Activated gamma-delta T cell treated with Interleukin-2 at 50 U/mL for 16 hours (primary cell): Measurements from ENCODE around the gene ANKRD24.
"Not testable (repeated sequence)": the region's sequence is repeated elsewhere in the genome, so short reads cannot be mapped to it uniquely, and the experiment has no call there.

Source experiments
- DNase-seq: peaks from one replicate; pipeline ENCODE4 v3.0.0-alpha.2; 2020

Gene ANKRD24

DNA sequence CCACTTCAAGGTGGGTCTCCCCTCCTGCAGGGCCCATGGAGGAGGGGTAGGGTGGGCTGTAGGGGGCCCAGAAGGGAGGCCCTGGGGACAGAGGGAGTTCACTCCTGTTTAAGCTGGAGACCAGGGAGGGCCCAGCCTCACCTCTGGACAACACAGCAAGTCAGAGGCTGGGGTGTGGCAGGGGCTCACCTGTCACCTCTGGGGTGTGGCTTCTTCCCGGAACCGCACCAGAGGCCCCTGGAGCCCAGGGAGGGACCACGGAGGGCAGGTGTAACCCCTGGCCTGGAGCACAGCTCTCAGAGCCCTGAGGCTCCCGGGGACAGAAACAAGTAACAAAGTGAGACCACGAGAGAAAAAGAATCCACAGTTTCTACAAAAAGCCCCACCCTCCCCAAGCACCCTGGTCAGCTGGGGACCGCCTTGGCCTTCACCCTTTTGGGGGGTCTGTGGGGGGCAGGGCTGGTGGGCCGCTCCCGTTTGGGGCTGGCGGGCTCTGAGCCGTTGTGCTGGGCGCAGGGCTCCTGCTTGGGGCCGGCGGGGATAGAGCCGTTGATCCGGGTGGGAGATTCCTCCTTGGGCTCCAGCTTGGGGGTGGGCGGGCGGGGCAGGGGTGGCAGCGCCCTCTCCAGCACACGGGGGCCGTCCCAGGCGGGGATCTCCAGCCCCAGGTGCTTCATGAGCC lies 8.1 kb upstream of the ANKRD24 start:
- DNase-seq, result no peak

DNA sequence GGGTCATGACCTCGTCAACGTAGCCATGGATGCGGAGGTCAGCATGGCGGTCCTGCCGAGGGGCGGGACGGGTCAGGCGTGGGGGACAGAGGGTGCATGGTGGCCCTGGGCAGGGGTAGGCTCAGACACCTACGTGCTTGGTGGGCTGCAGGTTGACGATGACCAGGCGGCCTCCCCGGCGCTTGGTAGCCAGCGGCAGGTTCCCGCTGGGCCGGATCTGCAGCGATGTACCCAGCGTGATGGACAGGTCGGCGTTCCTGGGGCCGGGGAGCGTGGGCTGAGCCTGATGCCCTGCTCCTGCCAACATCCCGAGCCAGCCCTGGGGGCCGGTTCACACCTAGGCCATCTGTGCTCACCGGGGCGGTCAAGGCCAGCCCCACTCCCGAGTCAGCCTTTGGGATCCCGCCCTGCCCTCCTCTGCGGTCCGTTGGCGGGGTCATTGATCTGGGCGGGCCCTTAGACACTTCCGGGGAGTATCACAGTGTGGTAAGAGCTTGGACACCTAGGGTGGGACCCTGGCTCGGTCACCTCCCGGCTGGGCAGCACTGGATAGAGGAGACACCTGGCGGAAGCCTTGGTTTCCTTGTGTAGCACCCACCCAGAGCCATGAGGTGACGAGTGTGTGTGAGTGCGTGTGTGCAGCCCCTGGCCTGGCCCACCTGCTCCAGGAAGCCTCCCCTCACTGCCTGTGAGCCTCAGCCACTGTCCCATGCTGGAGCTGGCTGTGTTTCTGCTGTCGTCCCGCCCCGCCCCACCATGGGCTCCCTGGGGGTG lies 7.4 kb upstream of the ANKRD24 start:
- no peak for DNase-seq

DNA sequence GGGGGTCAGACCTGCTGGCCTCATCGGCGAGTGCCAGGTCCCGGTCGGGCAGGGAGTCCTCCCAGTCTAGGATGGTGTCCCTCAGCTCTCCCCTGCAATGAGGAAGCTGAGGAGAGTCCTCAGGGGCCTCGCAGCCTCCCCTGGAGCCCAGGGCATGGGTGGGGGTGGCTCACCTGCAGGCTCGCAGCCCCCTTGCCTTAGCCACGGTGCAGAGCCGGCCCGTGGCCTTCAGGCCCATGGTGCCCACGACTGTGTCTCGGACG lies 6.9 kb upstream of the ANKRD24 start:
- no peak for DNase-seq

DNA sequence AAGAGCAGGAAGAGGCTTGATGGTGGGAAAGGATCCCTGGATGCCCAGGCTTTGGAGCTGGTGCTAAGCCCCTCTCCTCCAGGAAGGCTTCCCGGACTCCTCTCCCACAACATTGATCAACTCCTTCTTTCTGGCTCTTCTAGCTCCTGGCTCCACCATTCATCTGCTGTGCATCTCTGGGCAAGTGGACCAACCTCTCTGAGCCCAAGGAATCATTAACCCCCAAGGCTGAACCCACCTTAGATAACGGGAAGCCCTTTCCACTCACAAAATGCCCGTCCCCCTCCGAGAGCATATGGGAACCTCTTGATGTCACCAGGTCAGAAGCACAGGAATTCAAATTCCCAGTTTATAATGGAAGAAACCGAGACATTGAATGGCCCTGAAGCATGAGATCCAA lies 5.3 kb upstream of the ANKRD24 start:
- DNase-seq, result no peak

DNA sequence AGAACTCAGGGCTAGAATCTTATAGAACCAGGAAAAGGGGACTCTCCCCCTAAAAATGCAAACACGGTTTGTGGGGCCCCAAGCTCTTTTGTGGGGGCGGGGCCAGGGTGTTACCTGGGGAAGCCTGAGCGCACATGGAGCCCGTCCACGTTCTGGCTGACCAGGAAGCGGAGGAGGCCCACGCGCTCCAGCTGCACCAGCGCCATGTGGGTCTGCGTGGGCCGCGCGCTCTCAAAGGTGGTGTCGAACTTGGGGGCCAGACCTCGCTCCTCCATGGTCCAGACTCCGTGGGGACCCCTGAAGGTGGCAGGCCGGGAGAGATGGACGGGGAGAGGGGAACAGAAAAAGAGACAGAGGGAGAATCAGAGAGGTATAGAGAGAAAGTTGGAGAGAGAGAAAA lies 3.5 kb upstream of the ANKRD24 start:
- DNase-seq, result no peak

DNA sequence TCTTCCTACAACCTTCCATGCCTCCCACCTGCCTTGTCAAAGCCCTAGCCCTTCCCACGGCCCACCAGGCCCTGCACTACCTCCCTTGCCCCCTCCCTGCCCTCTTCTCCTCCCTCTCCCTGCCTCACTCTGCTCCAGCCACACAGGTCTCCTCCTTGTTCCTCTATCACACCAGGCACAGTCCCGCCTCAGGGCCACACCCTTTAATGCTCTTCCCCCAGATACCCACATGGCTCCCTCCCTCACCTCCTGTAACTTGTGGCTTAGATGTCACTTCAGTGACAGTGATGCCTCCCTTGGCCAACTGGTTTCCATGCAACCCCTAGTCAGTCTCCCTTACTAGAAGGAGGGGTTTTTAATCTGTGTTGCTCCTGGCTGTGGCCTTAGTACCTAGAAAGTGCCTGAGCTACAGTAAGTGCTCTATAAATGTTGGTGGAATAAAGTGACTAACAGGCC lies 1.4 kb upstream of the ANKRD24 start:
- no peak for DNase-seq

DNA sequence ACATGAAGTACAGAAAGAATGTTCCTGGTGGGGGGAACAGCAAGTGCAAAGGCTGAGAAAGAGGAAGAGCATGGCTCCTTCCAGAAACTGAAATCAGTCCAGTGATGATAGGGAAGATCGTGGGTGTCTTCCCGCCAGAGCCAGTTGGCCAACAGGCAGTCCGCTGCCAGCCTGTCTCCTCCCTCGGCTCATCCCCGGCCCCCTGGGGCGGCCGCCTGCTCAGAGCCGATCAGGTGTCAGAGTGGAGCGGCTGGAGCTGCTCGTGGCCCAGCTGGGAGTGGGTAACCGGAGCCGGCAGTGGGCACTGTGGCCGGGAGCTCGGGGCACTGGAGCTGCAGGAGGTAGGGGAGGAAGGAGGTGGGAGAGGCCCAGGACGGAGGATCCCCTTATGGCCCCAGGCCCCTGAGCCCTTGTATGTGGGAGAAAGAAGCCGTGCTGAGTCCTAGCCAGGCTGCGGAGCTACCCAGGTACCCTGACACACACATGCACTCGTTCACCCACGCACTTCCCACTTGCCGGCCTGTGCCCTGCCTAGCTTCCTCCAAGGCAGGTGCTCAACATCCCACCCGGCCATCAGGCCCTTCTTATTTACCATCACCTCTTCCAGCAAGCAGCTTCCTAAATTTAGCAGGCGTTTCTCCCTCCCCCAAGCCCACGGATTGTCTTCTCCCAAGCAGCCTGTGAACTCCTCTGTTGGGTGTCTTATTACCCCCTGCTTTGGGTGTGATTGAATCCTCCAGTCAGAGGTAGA lies 1.7 kb downstream of the ANKRD24 start:
- no peak for DNase-seq

DNA sequence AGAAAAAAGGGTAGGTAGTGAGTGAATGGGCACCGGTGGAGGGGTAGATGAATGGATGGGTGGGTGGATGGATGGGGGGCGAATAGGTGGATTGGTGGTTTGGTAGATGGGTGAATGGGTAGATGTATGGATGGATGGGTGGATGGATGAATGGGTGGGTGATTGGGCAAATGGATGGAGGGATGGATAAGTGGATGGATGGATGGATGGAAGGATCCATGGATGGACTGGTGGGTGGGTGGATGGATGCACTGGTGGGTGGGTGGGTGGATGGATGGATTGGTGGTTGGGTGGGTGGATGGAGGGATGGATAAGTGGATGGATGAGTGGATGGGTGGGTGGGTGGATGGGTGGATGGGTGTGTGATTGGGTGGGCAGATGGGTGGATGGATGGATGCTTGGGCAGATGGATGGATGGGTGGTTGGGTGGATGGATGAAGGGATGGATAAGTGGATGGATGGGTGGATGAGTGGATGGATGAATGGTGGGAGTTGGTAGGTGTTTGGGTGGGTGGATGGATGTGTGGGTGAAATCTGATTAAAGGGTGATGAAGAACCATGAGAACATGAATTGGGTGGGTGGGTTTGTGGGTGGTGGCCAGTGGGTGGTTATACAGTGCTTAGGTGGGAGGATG lies 2.3 kb downstream of the ANKRD24 start:
- no peak for DNase-seq

DNA sequence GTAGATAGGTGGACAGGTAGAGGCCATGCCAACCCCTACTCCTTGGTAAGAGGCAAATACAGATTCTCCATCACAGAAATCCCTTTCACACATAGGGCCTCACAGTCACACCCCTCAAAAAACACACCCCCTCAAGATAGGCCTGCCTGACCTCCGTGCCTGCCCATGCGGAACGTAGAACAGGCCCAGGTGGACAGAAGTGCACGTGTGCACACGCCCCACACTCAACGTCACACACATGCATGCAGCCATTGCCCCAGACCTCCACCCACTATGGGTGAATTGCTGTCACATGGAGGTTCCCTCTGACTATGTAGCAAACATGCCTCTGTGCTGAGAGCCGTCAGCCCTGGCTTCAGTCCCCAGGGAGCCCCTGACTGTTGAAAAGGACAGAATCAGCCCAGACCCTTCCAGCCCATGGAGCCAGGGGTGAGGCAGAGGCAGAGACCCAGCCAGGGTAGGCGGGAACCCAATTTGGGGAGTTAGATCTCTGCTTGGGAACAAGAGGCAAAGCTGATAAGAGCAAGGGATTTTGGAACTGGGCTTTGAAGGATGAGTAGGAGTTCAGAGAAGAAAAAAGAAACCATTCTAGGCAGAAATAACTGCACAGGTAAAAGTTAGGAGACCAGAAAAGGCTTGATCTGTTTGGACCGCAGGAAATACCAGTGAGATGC lies 3.1 kb downstream of the ANKRD24 start:
- DNase-seq, result no peak

DNA sequence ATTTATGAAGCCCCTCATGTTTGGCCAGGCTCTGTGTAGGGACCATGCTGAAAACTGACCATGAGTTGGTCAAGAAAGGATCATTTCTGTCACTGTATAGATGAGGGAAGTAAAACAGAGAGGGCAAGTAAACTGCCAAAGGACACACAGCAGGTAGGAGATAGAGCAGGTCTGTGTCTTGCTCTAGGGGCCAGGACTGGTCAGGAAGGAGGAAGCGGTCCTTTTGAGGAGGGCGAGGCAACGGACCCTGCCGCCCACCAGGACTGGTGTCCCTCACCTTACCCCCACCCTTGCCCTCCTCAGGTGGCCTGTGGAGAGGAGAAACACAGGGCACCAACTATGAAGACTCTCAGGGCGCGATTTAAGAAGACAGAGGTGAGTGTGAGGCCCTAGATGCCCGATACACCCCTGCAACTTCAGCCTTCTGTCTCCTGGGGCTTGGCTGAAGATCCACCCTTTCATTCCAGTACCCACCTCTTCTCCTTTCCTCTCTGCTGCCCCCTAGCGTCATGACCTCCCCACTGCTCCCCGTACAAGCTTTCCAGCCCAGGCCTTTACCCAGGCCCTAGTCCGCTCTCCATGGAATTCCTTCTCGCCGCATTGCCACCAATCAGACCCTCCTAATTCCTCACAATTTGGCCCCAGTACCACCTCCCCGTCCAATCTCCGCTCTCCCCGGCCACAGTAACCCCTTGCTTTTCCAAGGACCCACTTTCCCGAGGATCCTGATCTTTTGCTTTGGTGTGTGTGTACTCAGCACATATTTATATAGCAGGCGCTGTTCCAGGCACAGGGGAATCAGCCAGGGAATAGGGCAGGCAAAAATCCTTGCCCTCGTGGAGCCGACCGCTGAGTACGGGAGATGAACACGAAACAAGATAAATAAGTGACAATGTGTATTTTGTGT lies 3.9 kb downstream of the ANKRD24 start:
- DNase-seq, result peak; percentile 76

DNA sequence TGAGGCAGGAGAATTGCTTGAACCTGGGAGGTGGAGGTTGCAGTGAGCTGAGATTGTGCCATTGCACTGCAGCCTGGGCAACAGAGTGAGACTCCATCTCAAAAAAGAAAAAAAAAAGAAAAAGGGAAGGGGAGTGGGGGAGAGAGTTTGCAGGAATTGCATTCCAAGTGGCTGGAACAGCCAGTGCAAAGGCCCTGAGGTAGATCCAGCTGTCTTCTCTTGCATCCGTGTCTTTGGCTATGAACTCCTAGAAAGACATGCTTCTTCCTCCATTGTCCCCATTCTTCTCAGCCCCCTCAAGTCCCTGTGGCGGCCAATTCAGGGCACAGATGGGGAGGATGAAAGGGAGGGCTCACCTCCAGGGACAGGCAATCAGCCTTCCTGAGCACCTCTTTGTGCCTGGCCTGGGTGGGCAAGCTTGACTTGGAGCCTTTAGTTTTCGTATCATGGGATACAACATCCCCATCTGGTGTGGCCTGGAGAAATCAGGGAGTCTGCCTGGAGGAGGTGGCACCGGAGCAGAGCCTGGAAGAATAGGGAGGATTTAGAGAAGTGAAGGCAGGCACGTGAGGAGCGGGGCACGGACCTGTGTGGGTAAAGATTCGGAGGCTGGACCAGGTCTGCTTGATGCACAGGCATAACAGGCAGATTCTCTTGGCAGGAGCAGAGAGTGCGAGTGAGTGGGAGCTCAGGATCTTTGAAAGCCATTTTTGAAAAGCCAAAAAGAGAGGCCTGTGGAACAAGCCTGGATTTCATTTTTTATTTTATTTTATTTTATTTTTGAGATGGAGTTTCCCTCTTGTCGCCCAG lies 5.0 kb downstream of the ANKRD24 start:
- DNase-seq, result no peak

DNA sequence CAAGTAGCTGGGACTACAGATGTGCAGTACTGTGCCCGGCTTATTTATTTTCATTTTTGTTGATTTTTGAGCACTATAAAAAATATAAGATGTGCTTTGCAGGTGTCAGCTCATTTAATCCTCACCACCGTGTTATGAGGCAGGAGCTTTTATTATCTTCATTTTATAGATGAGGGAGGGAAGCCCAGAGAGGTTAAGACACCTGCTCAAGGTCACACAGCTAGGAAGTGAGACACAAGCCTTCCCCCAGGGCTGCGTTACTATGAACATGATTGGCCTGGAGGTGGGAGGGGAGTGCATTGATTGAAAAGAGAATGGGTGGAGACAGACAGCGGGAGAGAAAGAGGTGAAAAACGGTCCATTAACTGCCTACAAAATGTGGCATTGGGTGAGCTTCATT lies 7.2 kb downstream of the ANKRD24 start:
- no peak for DNase-seq

DNA sequence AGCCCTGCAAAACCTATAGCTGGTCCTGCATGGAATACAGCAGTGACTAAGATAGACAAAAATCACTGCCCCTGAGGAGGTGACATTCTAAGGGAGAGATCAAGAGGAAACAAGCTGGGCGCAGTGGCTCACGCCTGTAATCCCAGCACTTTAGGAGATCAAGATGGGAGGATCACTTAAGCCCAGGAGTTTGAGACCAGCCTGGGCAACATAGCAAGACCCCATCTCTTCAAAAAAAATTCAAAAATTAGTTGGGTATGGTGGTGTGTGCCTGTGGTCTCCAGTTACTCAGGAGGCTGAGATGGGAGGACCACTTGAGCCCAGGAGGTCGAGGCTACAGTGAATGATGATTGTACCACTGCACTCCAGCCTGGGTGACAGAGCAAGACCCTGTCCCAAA lies 10.0 kb downstream of the ANKRD24 start:
- not testable (repeated sequence) for DNase-seq

DNA sequence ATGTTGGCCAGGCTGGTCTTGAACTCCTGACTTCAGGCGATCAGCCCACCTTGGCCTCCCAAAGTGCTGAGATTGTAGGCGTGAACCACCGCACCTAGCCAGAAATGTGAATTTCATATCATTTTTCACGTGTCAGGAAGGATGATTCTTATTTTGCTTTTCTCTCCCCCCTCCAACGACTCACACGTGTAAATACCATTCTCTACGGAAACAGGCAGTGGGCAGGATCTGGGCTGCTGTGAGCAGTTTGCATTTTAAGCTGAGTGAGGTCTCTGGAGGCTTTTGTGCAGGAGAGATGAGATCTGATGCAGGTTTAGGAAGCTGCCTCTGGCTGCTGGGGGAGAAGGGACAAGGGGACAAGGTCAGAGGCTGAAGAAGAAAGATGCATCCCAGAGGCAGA lies 11.9 kb downstream of the ANKRD24 start:
- no peak for DNase-seq

DNA sequence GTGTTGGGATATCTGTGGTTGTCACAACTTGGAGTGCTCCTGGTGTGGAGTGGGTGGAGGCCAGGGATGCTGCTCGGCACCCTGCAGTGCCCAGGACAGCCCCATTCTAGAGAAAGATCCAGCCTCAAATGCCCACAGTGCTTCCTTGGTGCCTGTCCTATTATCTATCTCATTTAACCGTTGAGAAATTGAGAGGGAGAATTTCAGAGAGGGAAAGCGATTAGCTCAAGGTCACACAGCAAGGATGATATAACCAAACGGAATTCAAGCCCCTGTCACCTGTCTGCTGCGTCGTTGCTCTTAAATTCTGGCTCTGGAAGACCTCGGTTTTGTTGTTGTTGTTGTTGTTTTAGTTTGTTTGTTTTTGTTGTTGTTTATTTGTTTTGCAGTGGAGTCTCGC lies 13.5 kb downstream of the ANKRD24 start:
- no peak for DNase-seq

DNA sequence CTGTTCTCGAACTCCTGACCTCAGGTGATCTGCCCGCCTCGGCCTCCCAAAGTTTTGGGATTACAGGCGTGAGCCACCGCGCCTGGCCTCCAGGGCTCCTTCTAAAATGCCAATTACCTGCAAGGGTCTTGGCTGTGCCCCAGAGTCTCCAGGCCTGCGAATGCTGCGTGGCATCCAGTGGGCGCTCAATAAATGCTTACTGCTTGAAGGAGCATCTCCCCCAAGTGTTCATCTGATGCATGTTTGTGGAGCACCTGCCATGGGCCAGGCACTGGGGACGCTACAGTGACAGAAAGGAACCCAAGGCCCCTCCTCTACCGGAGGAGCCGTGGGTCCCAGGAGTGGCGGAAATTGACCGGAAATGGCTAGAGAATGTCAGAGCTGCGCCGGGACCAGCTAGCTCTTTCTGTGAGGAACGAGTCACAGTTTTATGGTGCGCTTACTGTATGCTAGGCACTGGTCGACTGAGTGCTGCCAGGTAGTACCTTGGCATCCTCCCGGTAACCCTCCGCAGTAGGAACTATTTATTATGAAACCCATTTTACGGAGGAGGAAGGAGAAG lies 14.2 kb downstream of the ANKRD24 start:
- no peak for DNase-seq

DNA sequence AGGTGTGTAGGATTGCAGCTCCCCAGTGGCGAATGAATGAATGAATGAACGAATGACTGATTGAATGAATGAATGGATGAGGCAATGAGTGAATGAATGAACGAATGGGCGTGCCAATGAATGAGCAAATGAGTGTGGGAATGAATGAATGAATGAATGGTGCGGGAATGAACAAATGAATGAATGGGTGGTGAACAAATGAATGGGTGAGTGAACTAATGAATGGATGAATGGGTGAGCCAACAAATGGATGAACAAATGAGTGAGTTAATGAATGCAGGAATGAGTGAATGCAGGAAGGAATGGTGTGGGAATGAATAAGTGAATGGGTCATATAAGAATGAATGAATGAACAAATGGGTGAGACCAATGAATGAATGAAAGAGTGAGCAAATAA lies 14.7 kb downstream of the ANKRD24 start:
- no peak for DNase-seq

DNA sequence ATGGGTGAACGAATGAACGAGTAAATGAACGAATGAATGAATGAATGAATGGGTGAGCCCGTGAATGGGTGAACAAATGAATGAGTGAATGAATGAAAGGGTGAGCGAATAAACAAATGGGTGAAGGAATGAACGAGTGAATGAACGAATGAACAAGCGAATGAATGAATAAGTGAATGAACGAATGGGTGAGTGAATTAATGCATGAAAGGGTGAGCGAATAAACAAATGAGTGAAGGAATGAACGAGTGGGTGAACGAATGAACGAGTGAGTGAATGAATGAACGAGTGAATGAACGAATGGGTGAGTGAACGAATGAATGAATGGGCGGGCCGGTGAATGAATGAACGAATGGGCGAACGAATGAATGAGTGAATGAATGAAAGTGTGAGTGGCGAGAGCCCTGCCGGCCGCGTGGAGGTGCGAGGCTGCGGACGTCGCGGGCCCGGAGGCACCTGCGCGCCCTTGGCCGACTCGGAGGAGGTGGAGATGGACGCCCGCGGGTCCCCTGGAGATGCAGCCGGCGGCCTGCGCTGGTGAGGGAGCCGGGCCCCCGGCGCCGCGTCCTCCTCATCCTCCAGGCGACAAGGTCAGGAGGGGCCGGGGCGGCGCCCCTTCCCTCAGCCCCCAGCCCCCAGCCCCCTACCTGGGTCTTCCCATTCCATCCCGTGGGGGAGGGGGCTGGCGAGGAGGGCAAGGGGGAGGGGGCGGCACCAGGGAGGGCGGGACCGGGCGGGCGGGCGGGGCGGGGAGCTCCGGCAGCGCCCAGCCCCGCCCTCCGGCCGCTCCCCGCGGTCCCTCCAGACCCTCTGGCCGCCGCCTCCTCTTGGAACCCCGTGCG lies 15.4 kb downstream of the ANKRD24 start:
- DNase-seq, result no peak

DNA sequence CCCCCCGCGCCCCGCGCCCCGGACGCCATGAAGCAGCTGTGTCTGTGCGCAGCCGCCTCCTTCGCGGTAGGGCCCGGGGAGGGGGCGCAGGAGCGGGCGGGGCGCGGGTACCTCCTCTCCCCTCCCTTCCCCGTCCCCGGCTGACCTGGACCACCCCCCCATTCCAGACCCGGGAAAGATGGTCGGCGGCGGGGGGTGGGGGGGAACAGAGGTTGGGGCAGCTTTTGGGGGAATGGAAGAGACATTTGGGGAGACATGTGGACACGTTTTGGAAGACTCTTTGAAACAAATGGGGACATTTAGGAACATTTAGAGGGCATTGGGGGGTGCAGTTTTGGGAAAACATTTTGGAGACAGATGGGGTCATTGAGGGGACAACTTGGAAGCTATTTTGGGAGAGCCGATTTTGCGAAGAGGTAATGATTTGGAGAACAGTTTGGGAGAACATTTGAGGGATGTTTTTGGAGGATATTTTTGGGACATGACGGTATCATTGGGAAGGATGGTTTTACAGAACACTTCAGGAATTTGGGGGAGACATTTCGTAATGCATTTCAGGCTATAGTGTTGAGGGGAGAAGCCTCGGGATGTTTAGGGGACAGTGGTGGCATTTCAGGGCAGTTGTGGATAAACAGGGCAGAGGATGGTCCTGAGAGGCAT lies 16.1 kb downstream of the ANKRD24 start:
- DNase-seq, result no peak
